GM23248 (cell line): ENCODE results near the gene STAT6. TPM values are rescaled to one million over a fixed set of nuclear protein-coding genes. Genes with fewer than 3 reads are reported as not detected.

ENCODE experiments used
- DNase-seq: peaks from one replicate; pipeline ENCODE4 v3.0.0-alpha.2; 2015
- H2AFZ ChIP-seq: fragments of 200-600 bp; sonication (generic); 2 replicates; pipeline ENCODE4 v1.6.1; 2016; ENCODE audit warnings: antibody characterized with exemption
- H3F3A ChIP-seq: fragments of 200-600 bp; sonication (generic); 2 replicates; pipeline ENCODE4 v1.6.1; 2016; ENCODE audit warnings: mild to moderate bottlenecking, antibody characterized with exemption, mixed run types; ENCODE audit not compliant: insufficient read depth
- H3K27ac ChIP-seq: fragments of 200-600 bp; sonication (generic); 2 replicates; pipeline ENCODE4 v1.5.1; 2016; ENCODE audit warnings: mild to moderate bottlenecking
- H3K27me3 ChIP-seq: fragments of 200-600 bp; sonication (generic); replicated peaks from 2 replicates; pipeline ENCODE4 v1.6.1; 2016; ENCODE audit warnings: mild to moderate bottlenecking; ENCODE audit not compliant: insufficient read depth
- H3K36me3 ChIP-seq: fragments of 200-600 bp; sonication (generic); 2 replicates; pipeline ENCODE4 v1.6.1; 2016; ENCODE audit warnings: low read depth, mild to moderate bottlenecking
- H3K4me1 ChIP-seq: fragments of 200-600 bp; sonication (generic); 2 replicates; pipeline ENCODE4 v1.6.1; 2016; ENCODE audit warnings: mild to moderate bottlenecking; ENCODE audit not compliant: insufficient read depth
- H3K4me2 ChIP-seq: fragments of 200-600 bp; sonication (generic); one replicate; pipeline ENCODE4 v1.6.1; 2016; ENCODE audit warnings: mild to moderate bottlenecking; ENCODE audit not compliant: unreplicated experiment
- H3K4me3 ChIP-seq: fragments of 200-600 bp; sonication (generic); 2 replicates; pipeline ENCODE4 v1.5.1; 2016; ENCODE audit warnings: mild to moderate bottlenecking
- H3K79me2 ChIP-seq: fragments of 200-600 bp; sonication (generic); 2 replicates; pipeline ENCODE4 v1.6.1; 2016; ENCODE audit warnings: mild to moderate bottlenecking; ENCODE audit not compliant: insufficient read depth
- H3K9ac ChIP-seq: fragments of 200-600 bp; sonication (generic); 2 replicates; pipeline ENCODE4 v1.6.1; 2016; ENCODE audit warnings: mild to moderate bottlenecking
- H3K9me2 ChIP-seq: fragments of 200-600 bp; sonication (generic); 2 replicates; pipeline ENCODE4 v1.6.1; 2016; ENCODE audit warnings: mixed run types, mild to moderate bottlenecking, moderate library complexity; ENCODE audit not compliant: insufficient read depth
- H3K9me3 ChIP-seq: fragments of 200-600 bp; sonication (generic); one replicate; pipeline ENCODE4 v1.6.1; 2017; ENCODE audit warnings: low read depth
- H4K20me1 ChIP-seq: fragments of 200-600 bp; sonication (generic); 2 replicates; pipeline ENCODE4 v1.6.0; 2016; ENCODE audit not compliant: insufficient read depth
- EZH2 ChIP-seq: fragments of 200-600 bp; sonication (generic); IDR thresholded peaks from 2 replicates; pipeline ENCODE4 v1.6.1; 2018; ENCODE audit warnings: antibody characterized with exemption, mild to moderate bottlenecking; ENCODE audit not compliant: insufficient read depth, poor library complexity, severe bottlenecking
- EZH2phosphoT487 ChIP-seq: fragments of 200-600 bp; sonication (generic); IDR thresholded peaks from 2 replicates; pipeline ENCODE4 v1.6.1; 2018; ENCODE audit warnings: antibody characterized with exemption, moderate library complexity, mild to moderate bottlenecking, low read depth; ENCODE audit not compliant: insufficient read depth
- WGBS, 2 experiments: methylation state at CpG; one replicate each; pipeline ENCODE4 v1.1.6; 2015 to 2017; ENCODE audit warnings: low lambda C conversion rate in 2 of 2, low coverage in 1 of 2; ENCODE audit errors: missing lambda C conversion rate in 2 of 2; 5-methylcytosine and 5-hydroxymethylcytosine counted together
- in situ Hi-C: fragments of 300-500 bp; cut with MboI; formaldehyde crosslinking; loops from 2 replicates; pipeline ENCODE4 v1.15.0; 2020
- polyA plus RNA-seq: library from polyadenylated mRNA; unstranded; fragments of >200 nt; fragmentation: Nextera tagmentation; extraction: Ambion mirVana; gene quantifications from 2 replicates; pipeline ENCODE4 v1.2.1, GENCODE V29; 2016
- total RNA-seq: library from RNA; depleted of rRNA; stranded (reverse); fragments of >200 nt; shearing (Covaris generic); gene quantifications from 2 replicates; pipeline ENCODE4 v1.2.3, GENCODE V29; 2014

The STAT6 gene
- total and polyA plus RNA-seq, 2 experiments from 2014 or later = 70.7 to 103 TPM

GRCh38 chr12:57119294-57120085, 8.3 kb upstream of the STAT6 start:
- Histone ChIP-seq H2AFZ (peak overlapping the region; percentile 57), H3K27me3 (no peaks in the 10 kb centered on the region), H3K27ac (peak overlapping the region; percentile 52), H3F3A (peaks cover 17% of the 10 kb centered on the region), H3K9me2 (no peaks in the 10 kb centered on the region), H4K20me1 (no peaks in the 10 kb centered on the region), H3K4me1 (peaks cover 16% of the 10 kb centered on the region), H3K9me3 (no peaks in the 10 kb centered on the region), H3K4me2 (no peak overlapping the region), H3K9ac (no peak overlapping the region), H3K79me2 (no peaks in the 10 kb centered on the region), H3K36me3 (no peaks in the 10 kb centered on the region), H3K4me3 (no peak overlapping the region)
- TF ChIP-seq EZH2 = no peak
- no peak for TF ChIP-seq EZH2phosphoT487
- WGBS, 2 experiments = 62 to 67% methylated on average over 5 of the region's 5 CpGs
- no peak for DNase-seq
- in situ Hi-C loops = loop anchor here (5.0 kb wide), 1 partner anchor 58 kb away; no protein-coding TSS in a partner anchor

DNA sequence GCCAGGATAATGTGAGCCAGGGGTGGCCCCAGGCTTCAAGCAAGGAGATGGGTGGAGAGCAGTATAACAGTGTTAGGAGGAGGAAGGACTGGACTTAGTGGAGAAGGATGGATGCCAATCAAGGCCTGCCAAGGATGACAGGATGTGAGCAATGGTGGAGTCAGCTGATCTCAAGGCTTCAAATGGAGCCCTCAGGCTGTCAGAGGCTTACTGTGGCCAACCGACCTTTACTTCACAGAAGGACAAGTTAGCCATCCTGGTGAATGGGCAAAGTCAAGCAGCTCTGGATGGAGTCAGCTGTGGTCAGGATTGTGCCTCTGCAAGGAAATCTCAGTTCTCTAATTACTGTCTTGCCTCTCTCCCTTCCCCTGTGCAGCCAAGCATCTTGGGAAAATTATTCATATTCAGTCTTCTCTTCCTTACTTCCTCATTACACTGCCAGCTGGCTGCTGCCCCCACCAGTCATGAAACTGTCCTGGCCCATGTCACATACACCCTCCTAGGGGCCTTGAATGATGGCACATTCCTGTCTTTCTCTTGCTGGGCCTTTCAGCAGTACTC, 7.6 kb upstream of the STAT6 start:
- no peak for TF ChIP-seq EZH2phosphoT487
- no peak for TF ChIP-seq EZH2
- Histone ChIP-seq H3K4me3 (no peak overlapping the region), H3K27me3 (no peaks in the 10 kb centered on the region), H3K27ac (peak overlapping the region; percentile 52), H3K4me2 (no peak overlapping the region), H3K9ac (no peak overlapping the region), H2AFZ (peak overlapping the region; percentile 57), H3K79me2 (no peaks in the 10 kb centered on the region), H3K9me3 (no peaks in the 10 kb centered on the region), H4K20me1 (no peaks in the 10 kb centered on the region), H3K4me1 (peaks cover 16% of the 10 kb centered on the region), H3K36me3 (no peaks in the 10 kb centered on the region), H3K9me2 (no peaks in the 10 kb centered on the region), H3F3A (peaks cover 16% of the 10 kb centered on the region)
- WGBS, 2 experiments = 47 to 67% methylated on average over 1 of the region's 1 CpG
- in situ Hi-C loops = no loop called here
- peak; percentile 64 for DNase-seq

DNA sequence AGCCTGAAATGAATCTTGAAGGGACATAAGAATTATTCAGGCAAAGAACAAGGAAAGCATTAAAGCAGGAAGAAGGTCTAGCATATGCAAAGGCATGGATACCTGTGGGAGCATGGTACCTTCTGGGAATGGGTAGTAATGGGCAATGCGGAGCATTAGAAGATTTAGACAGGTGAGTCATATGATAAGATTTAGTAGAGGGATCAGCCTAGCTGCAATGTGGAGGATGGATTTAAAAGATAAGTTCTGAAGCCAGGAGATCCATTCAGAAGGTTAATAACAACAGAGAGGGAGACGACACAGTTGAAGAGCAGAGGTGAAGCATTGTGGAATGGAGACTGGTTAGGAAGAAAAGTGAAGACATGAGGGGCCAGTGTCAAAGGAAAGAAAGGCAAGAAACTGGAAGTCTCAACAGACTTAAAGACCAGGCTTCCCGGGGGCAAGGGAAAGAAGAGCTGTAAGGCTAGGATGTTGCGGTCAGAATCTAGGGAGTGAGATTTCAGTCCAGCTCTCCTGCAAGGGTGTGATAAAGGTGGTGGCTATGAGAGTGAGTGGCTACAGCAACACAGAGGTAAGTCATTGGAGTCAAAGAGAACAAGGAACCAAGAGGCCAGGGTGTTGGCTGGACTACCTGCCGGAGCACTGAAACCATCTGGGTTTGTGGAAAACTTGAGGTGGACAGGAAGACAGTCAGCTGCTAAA, 5.6 kb upstream of the STAT6 start:
- 71 to 72% methylated on average over 5 of the region's 5 CpGs for WGBS, 2 experiments

GRCh38 chr12:57112492-57113294, 1.5 kb upstream of the STAT6 start:
- peak overlapping the region; percentile 94; the same call in 1 of the 2 replicates for H3K9ac ChIP-seq
- TF ChIP-seq EZH2 = no peak
- TF ChIP-seq EZH2phosphoT487 = no peak

More for the DNA sequence above, 5.6 kb upstream of the STAT6 start:
- Histone ChIP-seq H3K9me3 (no peaks in the 10 kb centered on the region), H3K4me3 (no peak overlapping the region), H3K9me2 (no peaks in the 10 kb centered on the region), H3K4me1 (peaks cover 23% of the 10 kb centered on the region), H3K36me3 (no peaks in the 10 kb centered on the region), H3K27me3 (no peaks in the 10 kb centered on the region), H3K79me2 (no peaks in the 10 kb centered on the region), H3K27ac (no peak overlapping the region), H2AFZ (no peak overlapping the region), H4K20me1 (no peaks in the 10 kb centered on the region), H3K4me2 (no peak overlapping the region), H3F3A (peaks cover 16% of the 10 kb centered on the region), H3K9ac (no peak overlapping the region)
- TF ChIP-seq EZH2 (no peak), EZH2phosphoT487 (no peak)
- no peak for DNase-seq
- in situ Hi-C loops = no loop called here

More at GRCh38 chr12:57112492-57113294, 1.5 kb upstream of the STAT6 start:
- peak overlapping the region; percentile 83 for H3K4me3 ChIP-seq
- H3K4me1 ChIP-seq = peaks cover 31% of the 10 kb centered on the region
- H3K79me2 ChIP-seq = peaks cover 35% of the 10 kb centered on the region
- H3K4me2 ChIP-seq = peak overlapping the region; percentile 97
- DNase-seq = no peak
- H3K27me3 ChIP-seq = no peaks in the 10 kb centered on the region
- peak overlapping the region; percentile 27; the same call in 1 of the 2 replicates for H2AFZ ChIP-seq
- no peaks in the 10 kb centered on the region for H3K9me2 ChIP-seq
- peak overlapping the region; percentile 98 for H3K27ac ChIP-seq
- H3K9me3 ChIP-seq = no peaks in the 10 kb centered on the region
- WGBS, 2 experiments = 64 to 70% methylated on average over 9 of the region's 9 CpGs
- H3F3A ChIP-seq = peaks cover 6% of the 10 kb centered on the region; the same call in 1 of the 2 replicates
- H4K20me1 ChIP-seq = no peaks in the 10 kb centered on the region
- in situ Hi-C loops = no loop called here
- H3K36me3 ChIP-seq = no peaks in the 10 kb centered on the region; the same call in 1 of the 2 replicates
